Esophagus squamous epithelium (tissue), 4 donors: ENCODE measurements around the gene ZNF660.

Experiments used
- CTCF ChIP-seq, 6 experiments: fragments of 450-650 bp in 4 of 6; fragments of 200-600 bp in 2 of 6; sonication (generic) in 2 of 6; IDR thresholded peaks; one replicate each; pipeline ENCODE4 v1.5.1; 2016 to 2019; ENCODE audit warnings: antibody characterized with exemption in 6 of 6, mild to moderate bottlenecking in 4 of 6, moderate library complexity in 4 of 6
- POLR2A ChIP-seq, 4 donors: fragments of 450-650 bp; IDR thresholded peaks; one replicate each; pipeline ENCODE4 v1.6.1; 2017; ENCODE audit warnings: antibody characterized with exemption in 4 of 4, mild to moderate bottlenecking in 4 of 4, moderate library complexity in 3 of 4

- TF ChIP-seq POLR2A (IDR thresholded peaks at IDR 0.05) (no peak), CTCF (IDR thresholded peaks at IDR 0.05) (no peak)
These were observed 58.3 kb downstream of the ZNF660 start for GRCh38 chr3:44643024-44643423.
